ENCODE measurements around the gene TNF.

TNF gene

GRCh38 chr6:31575335-31575901 lies at the start of gene TNF:
Gene TNF (plus strand): TSS chr6:31575565. CDS start chr6:31575742, 177 bp downstream.
- no peaks in the 10 kb centered on the region for H3K4me1 ChIP-seq (ENCODE audit: control insufficient read depth, insufficient read depth, low read length)
- CTCF ChIA-PET = interaction anchor here (0.7 to 18.7 kb wide), 9 partner anchors 9 to 314 kb away, joined by 3 to 518 read pairs (median 5); partner anchors contain the start of genes ATP6V1G2, LST1 and NCR3
- no peak within 1 kb of the TSS for H3K4me3 ChIP-seq (ENCODE audit: low read depth, low read length)

GRCh38 chr6:31525932-31526591 lies 49.3 kb upstream of the TNF start:
- H3K9me3 ChIP-seq (ENCODE audit: control insufficient read depth, insufficient read depth, low read depth, low read length) = no peaks in the 10 kb centered on the region
- POLR2A ChIA-PET = interaction anchor here (1.2 to 2.2 kb wide), 4 partner anchors 10 to 29 kb away, joined by 3 to 11 read pairs (median 6); partner anchors contain the start of genes DDX39B and MICB
- H3K4me3 ChIP-seq (ENCODE audit: low read depth, low read length) = no peak overlapping the region
- peaks cover 9 to 21% of the 10 kb centered on the region in 2 experiments for H3K36me3 ChIP-seq (ENCODE audit: control insufficient read depth in 2 of 2, insufficient read depth in 1 of 2, low read length in 2 of 2)
- TF ChIP-seq ZNF449 (tag by site-specific recombination; IDR thresholded peaks at IDR 0.05) (no peak), SP2 (tag by site-specific recombination; IDR thresholded peaks at IDR 0.05) (no peak), ZNF416 (tag by site-specific recombination; IDR thresholded peaks at IDR 0.05) (no peak), ZNF10 (tag by site-specific recombination; IDR thresholded peaks at IDR 0.05) (no peak), ZEB2 (tag by site-specific recombination; IDR thresholded peaks at IDR 0.05) (0 out of 2 replicates have a peak, but pooled peaks have one; percentile 1), ZNF114 (tag by site-specific recombination; IDR thresholded peaks at IDR 0.05) (no peak), ZNF324 (tag by site-specific recombination; IDR thresholded peaks at IDR 0.05) (no peak), KLF9 (tag by site-specific recombination; IDR thresholded peaks at IDR 0.05; ENCODE audit: low read depth) (no peak), ZBTB48 (tag by site-specific recombination; IDR thresholded peaks at IDR 0.05) (no peak), REST (tag by site-specific recombination; IDR thresholded peaks at IDR 0.05) (peak; percentile 87)
- H3K27ac ChIP-seq (ENCODE audit: extremely low read depth, low read depth, low read length) = no peak overlapping the region
- CTCF ChIA-PET = interaction anchor here (0.6 kb wide), 1 partner anchor 21 kb away, joined by 6 read pairs; the partner anchor contains the start of gene NFKBIL1
- H3K4me1 ChIP-seq (ENCODE audit: control insufficient read depth, insufficient read depth, low read length) = peaks cover 3% of the 10 kb centered on the region

More at GRCh38 chr6:31575335-31575901, at the start of gene TNF:
- Histone ChIP-seq H3K27ac (ENCODE audit: extremely low read depth, low read depth, low read length) (no peak within 1 kb of the TSS), H3K9me3 (ENCODE audit: control insufficient read depth, insufficient read depth, low read depth, low read length) (no peaks in the 10 kb centered on the region), H3K36me3 (ENCODE audit: control insufficient read depth in 2 of 2, insufficient read depth in 1 of 2, low read length in 2 of 2) (no peaks in the 10 kb centered on the region)
- POLR2A ChIA-PET = interaction anchor here (0.5 to 1.3 kb wide), 2 partner anchors 47 to 427 kb away, joined by 3 to 5 read pairs; no protein-coding TSS in a partner anchor
- TF ChIP-seq SP2 (tag by site-specific recombination; IDR thresholded peaks at IDR 0.05) (no peak), ZBTB48 (tag by site-specific recombination; IDR thresholded peaks at IDR 0.05) (0 out of 2 replicates have a peak, but pooled peaks have one; percentile 37)

GRCh38 chr6:31528307-31528777 lies 47.0 kb upstream of the TNF start:
- ChIA-PET CTCF (interaction anchor here (0.9 to 2.7 kb wide), 7 partner anchors 11 to 128 kb away, joined by 3 to 26 read pairs (median 3); partner anchors contain the start of gene DDX39B), POLR2A (interaction anchor here (0.5 to 6.3 kb wide), 12 partner anchors 10 to 610 kb away, joined by 3 to 112 read pairs (median 8); partner anchors contain the start of genes ABHD16A, C6orf47, DDX39B and HSPA1B)
- Histone ChIP-seq H3K36me3 (ENCODE audit: control insufficient read depth in 2 of 2, insufficient read depth in 1 of 2, low read length in 2 of 2) (peaks cover 30 to 44% of the 10 kb centered on the region in 2 experiments), H3K27ac (ENCODE audit: extremely low read depth, low read depth, low read length) (no peak overlapping the region), H3K4me1 (ENCODE audit: control insufficient read depth, insufficient read depth, low read length) (peaks cover 3% of the 10 kb centered on the region), H3K4me3 (ENCODE audit: low read depth, low read length) (no peak overlapping the region), H3K9me3 (ENCODE audit: control insufficient read depth, insufficient read depth, low read depth, low read length) (no peaks in the 10 kb centered on the region)
- no peak for TF ChIP-seq ZSCAN4 (tag by site-specific recombination; IDR thresholded peaks at IDR 0.05)
- peak; percentile 40; the same call in 1 of the 2 replicates for TF ChIP-seq ZNF660 (tag by site-specific recombination; IDR thresholded peaks at IDR 0.05)
- peak; percentile 60; the same call in 1 of the 2 replicates for TF ChIP-seq ZBTB44 (tag by site-specific recombination; IDR thresholded peaks at IDR 0.05)
- TF ChIP-seq ZNF24 (tag by site-specific recombination; IDR thresholded peaks at IDR 0.05) = no peak
- TF ChIP-seq FEZF1 (tag by site-specific recombination; IDR thresholded peaks at IDR 0.05) = no peak
- TF ChIP-seq ZNF426 (tag by site-specific recombination; IDR thresholded peaks at IDR 0.05) = no peak
